GM19240 (cell line): ENCODE results near the gene OBSCN.
A peak's percentile ranks its signal among the peaks of the same experiment; 100 is the strongest.

Source experiments
- DNase-seq: peaks from one replicate; pipeline ENCODE4 v3.0.0; 2011; ENCODE audit warnings: low spot score; ENCODE audit not compliant: insufficient read length

Gene OBSCN

GRCh38 chr1:228207851-228208821 is at the start of gene OBSCN:
Gene OBSCN, plus strand, starts transcription at chr1:228208044. Its CDS starts 3,740 bp downstream, at chr1:228211784.
- DNase-seq = no peak

DNA sequence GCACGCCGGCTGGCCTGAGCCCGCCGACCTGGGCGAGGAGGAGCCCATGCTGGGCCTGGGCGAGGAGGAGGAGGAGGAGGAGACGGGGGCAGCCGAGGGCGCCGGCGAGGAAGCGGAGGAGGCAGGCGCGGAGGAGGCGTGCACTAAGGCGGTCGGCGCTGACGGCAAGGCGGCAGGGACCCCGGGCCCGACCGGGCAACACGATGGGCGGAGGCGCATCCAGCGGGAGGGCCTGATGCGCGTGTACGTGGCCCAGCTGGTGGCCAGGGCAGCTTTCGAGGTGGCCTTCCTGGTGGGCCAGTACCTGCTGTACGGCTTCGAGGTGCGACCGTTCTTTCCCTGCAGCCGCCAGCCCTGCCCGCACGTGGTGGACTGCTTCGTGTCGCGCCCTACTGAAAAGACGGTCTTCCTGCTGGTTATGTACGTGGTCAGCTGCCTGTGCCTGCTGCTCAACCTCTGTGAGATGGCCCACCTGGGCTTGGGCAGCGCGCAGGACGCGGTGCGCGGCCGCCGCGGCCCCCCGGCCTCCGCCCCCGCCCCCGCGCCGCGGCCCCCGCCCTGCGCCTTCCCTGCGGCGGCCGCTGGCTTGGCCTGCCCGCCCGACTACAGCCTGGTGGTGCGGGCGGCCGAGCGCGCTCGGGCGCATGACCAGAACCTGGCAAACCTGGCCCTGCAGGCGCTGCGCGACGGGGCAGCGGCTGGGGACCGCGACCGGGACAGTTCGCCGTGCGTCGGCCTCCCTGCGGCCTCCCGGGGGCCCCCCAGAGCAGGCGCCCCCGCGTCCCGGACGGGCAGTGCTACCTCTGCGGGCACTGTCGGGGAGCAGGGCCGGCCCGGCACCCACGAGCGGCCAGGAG is 49.5 kb upstream of the OBSCN start:
- DNase-seq = no peak

- DNase-seq = no peak
Observed at GRCh38 chr1:228159008-228159665, 48.7 kb upstream of the OBSCN start.

- no peak for DNase-seq
Observed at GRCh38 chr1:228160201-228160761, 47.6 kb upstream of the OBSCN start.

GRCh38 chr1:228161362-228161761 is 46.5 kb upstream of the OBSCN start:
- no peak for DNase-seq

GRCh38 chr1:228161866-228162265 is 46.0 kb upstream of the OBSCN start:
- DNase-seq = no peak

DNA sequence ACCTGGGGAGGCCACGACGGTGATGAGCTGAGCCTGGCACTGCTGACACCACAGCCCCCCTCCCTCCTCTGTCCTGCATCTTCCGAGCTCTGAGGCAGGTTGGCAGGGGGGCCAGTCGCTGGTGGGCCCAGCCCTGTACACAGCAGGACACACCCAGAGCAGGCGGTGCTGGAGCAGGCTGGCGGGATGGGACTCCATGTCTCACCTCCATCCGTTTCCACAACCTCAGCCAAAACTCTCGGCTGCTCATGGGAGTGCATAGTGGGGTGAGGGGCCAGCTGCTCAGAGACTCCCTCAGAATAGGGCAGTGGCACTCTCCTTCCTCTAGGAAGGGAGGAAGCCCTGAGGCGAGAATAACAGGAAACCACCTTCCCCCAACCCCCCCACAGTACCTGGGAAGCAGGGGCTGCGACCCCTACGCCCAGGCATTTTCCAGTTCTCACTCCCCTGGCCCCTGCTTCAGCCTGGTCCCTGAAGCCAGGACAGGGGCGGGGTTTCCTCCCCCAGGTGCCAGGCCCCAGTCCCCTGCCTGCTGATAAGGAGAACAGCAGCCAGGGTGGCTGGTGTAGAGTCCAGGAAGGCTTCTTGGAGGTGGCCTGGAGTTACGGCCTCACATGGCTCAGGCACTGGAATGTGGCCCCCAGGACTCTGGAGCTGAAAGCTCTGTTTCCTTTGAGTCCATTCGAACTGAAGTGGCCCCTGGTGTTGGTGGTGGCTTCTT is 45.4 kb upstream of the OBSCN start:
- DNase-seq = no peak

GRCh38 chr1:228163007-228163753 is 44.7 kb upstream of the OBSCN start:
- DNase-seq = no peak

DNA sequence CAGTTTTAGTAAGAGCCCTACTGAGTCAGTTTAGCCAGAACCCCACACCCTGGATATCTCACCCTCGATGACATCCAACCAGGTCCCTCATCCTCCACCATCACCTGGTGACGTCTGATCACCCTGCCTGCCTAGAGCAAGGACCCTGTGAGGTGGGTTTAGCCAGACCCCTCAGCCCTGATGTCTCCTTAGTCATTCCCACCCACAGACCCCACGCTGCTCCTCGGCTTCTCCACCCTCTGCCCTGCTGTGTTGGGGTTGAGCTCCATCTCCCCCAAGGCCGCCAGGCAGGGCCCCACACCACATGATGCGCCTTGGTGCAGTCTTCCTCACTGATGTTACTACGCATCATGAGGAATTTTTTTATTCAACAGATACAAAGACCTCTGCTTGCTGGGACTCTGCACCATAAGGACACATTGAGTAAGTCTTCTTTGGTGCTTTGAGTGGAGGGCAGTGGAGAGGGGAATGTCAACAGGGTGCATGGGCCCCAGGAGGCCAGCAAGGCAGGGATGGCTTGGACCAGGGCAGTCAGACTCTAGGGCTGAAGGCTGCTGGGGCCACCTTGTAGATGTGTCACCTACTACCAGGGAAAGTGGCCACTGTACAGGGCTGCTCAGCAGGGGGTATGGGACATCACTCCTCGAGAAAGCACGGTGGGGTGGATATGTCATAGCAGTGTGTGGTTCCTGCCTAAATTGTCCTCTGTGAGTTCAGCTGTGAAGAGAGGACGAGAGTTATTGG is 43.9 kb upstream of the OBSCN start:
- no peak for DNase-seq

GRCh38 chr1:228164561-228165371 is 43.1 kb upstream of the OBSCN start:
- no peak for DNase-seq

DNA sequence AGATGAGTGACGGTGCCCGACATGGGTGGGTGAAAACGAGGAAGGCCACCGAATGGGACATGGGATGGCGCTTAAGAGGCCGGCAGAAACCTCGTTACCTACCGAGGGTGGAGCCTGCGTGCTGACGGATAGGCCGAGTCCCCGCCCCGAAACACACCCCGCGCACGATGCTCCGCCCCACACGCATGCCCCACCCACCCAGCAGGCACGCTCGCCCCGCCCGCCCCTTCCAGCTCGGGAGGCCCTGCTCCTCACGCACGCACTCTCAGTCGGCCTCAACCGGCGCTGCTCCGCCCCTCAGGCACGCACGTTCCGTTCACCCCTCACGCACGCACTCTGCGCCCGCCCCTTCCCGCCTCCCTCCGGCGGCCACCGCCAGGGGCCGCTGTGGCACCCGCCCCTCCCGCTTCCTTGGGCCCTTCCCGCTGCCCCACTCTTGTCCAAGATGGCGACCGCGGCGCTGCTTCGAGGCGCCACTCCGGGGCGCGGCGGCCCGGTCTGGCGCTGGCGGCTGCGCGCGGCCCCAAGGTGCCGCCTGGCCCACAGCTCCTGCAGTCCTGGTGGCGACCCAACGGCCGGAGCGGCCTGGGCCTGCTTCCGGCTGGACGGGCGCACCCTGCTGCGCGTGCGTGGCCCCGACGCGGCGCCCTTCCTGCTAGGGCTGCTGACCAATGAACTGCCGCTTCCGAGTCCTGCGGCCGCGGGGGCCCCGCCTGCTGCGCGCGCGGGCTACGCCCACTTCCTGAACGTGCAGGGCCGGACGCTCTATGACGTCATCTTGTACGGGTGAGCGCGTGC is 42.3 kb upstream of the OBSCN start, which contains the start of gene IBA57:
Gene IBA57, plus strand, starts transcription at position 433 of the 798 bp plus-strand sequence. Its CDS starts 13 bp downstream, at position 446.
- DNase-seq = peak; percentile 99

- DNase-seq = peak; percentile 45
Observed at GRCh38 chr1:228166170-228166936, 41.5 kb upstream of the OBSCN start.

DNA sequence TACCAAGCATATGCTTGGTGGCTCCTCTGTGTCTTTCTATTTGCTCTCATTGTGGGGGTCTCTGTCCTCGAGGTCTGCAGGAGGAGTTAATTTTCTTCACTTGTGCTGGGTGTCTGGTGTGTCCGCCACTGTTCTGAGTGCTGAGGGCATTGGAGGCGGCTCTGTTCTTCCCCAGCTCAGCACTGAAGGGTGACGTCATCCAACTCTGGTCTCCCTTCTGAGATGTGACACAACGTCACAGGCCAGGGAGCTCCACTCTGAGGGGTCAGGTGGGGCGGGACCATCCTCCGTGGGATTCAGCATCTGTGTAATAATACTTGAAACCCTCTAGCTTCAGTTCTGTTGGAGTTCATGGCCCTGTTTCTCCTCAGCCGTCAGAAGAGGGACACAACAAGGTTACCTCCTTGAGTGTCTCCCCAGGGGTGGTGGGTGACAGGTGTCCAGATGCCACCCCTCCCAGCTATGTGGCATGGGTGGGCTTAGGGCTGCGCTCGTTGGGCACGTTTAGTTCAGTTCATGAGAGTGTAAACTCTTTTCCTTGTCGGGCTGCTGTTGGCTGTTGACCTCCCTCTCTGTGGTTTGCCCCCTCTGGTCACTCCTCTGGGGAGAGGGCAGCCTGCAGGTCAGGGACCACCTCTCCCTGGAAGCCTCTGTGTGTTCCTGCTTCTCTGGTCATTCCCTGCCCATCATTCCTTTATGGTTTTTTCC is 39.1 kb upstream of the OBSCN start:
- no peak for DNase-seq

DNA sequence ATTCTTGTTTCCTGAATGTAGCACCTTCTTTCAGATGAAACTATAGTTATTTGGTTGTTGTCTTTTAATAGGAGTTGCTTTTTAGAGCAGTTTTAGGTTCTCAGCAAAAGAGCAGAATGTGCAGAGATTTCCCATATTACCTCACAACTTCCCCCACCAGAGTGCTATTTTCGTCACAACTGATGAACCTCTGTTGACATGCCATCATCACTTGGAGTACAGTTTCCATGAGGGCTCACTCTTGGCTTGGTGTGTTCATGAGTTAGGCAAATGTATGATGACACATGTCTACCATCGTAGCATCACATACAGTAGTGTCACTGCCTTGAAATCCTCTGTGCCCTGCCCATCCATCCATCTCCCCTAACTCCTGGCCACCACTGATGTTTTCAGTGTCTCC is 38.5 kb upstream of the OBSCN start:
- DNase-seq = no peak

DNA sequence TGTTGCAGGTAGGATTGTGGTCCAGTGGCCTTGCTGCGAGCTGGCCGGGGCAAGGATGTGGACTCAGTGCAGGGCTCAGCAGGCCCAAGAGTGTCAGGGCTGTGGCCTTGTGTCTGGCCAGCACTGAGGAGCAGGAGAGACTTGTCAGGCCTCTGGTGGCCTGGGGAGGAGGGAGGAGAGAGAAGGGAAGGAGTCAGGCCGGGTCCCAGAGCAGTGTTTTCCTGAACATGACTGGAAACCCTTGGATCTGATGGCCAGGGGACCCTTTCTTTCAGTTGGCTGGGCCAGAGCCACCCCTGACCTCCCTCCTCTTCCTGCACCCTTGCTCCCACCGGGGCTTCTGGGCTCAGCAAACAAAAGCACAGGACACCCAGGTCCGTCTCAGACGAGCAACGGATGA is 37.2 kb upstream of the OBSCN start:
- DNase-seq = no peak
